ENCODE results near the gene F7.
"Not testable (repeated sequence)": the region's sequence is repeated elsewhere in the genome, so short reads cannot be mapped to it uniquely, and the experiment has no call there.

Gene F7

GRCh38 chr13:113070855-113071254 lies 34.7 kb upstream of the F7 start:
- DNase-seq (ENCODE audit: low read depth in 2 of 2, low spot score in 1 of 2) = no peak

- DNase-seq (ENCODE audit: low read depth in 2 of 2, low spot score in 1 of 2) = no peak
Measured at GRCh38 chr13:113072376-113072775, 33.2 kb upstream of the F7 start.

GRCh38 chr13:113073942-113074341 lies 31.6 kb upstream of the F7 start:
- DNase-seq (ENCODE audit: low read depth in 2 of 2, low spot score in 1 of 2) = no peak

GRCh38 chr13:113074401-113074800 lies 31.2 kb upstream of the F7 start:
- no peak for DNase-seq (ENCODE audit: low read depth in 2 of 2, low spot score in 1 of 2)

GRCh38 chr13:113074876-113075275 lies 30.7 kb upstream of the F7 start:
- no peak for DNase-seq (ENCODE audit: low read depth in 2 of 2, low spot score in 1 of 2)

GRCh38 chr13:113075711-113076110 lies 29.9 kb upstream of the F7 start:
- DNase-seq (ENCODE audit: low read depth in 2 of 2, low spot score in 1 of 2) = no peak

GRCh38 chr13:113076681-113077401 lies 28.8 kb upstream of the F7 start:
- no peak for DNase-seq (ENCODE audit: low read depth in 2 of 2, low spot score in 1 of 2)

GRCh38 chr13:113077566-113077952 lies 28.0 kb upstream of the F7 start:
- no peak for DNase-seq (ENCODE audit: low read depth in 2 of 2, low spot score in 1 of 2)

GRCh38 chr13:113077953-113078901 lies 27.4 kb upstream of the F7 start:
- DNase-seq (ENCODE audit: low read depth in 2 of 2, low spot score in 1 of 2) = no peak

GRCh38 chr13:113078902-113079780 lies 26.4 kb upstream of the F7 start:
- DNase-seq (ENCODE audit: low read depth in 2 of 2, low spot score in 1 of 2) = no peak

GRCh38 chr13:113079781-113080080 lies 25.9 kb upstream of the F7 start:
- DNase-seq (ENCODE audit: low read depth in 2 of 2, low spot score in 1 of 2) = not testable (repeated sequence)

GRCh38 chr13:113080361-113080831 lies 25.2 kb upstream of the F7 start:
- DNase-seq (ENCODE audit: low read depth in 2 of 2, low spot score in 1 of 2) = no peak

- no peak for DNase-seq (ENCODE audit: low read depth in 2 of 2, low spot score in 1 of 2)
Measured at GRCh38 chr13:113080901-113081521, 24.6 kb upstream of the F7 start.

GRCh38 chr13:113082198-113083021 lies 23.2 kb upstream of the F7 start:
- no peak for DNase-seq (ENCODE audit: low read depth in 2 of 2, low spot score in 1 of 2)

GRCh38 chr13:113083022-113083373 lies 22.6 kb upstream of the F7 start:
- DNase-seq (ENCODE audit: low read depth in 2 of 2, low spot score in 1 of 2) = no peak

GRCh38 chr13:113083402-113084061 lies 22.1 kb upstream of the F7 start:
- DNase-seq (ENCODE audit: low read depth in 2 of 2, low spot score in 1 of 2) = no peak

GRCh38 chr13:113084094-113084942 lies 21.3 kb upstream of the F7 start:
- no peak for DNase-seq (ENCODE audit: low read depth in 2 of 2, low spot score in 1 of 2)

GRCh38 chr13:113084943-113085540 lies 20.5 kb upstream of the F7 start:
- DNase-seq (ENCODE audit: low read depth in 2 of 2, low spot score in 1 of 2) = no peak
